Panc1 (cell line): ENCODE results near the gene DDX19B. TPM values are rescaled to one million over a fixed set of nuclear protein-coding genes. Genes with fewer than 3 reads are reported as not detected.

Experiments used
- ATAC-seq: fragments of 200-7000 bp; cut with Tn5 transposase; 2 replicates; pipeline ENCODE4 v1.9.1; 2020; ENCODE audit warnings: mild to moderate bottlenecking, moderate library complexity
- BruUV-seq: library from RNA; stranded (reverse); fragments of 400-500 nt; replicated peaks from 2 replicates; lab custom pipeline; 2021; lab: Mats Ljungman, UMichigan
- CTCF ChIA-PET: fragments of 300-600 bp; sonication (Branson Sonifier 250); formaldehyde crosslinking; loops from one replicate; lab custom pipeline; 2022; ENCODE audit warnings: antibody characterized with exemption; lab: Charles Lee
- POLR2A ChIA-PET: fragments of 300-600 bp; sonication (Branson Sonifier 250); formaldehyde crosslinking; loops from one replicate; lab custom pipeline; 2022; ENCODE audit warnings: antibody characterized with exemption; lab: Charles Lee
- DNase-seq: peaks from one replicate; pipeline ENCODE4 v3.0.0-alpha.2; 2010; ENCODE audit warnings: low read depth, low spot score
- H3K27ac ChIP-seq: 2 replicates; pipeline ENCODE4 v1.5.1; 2011; ENCODE audit warnings: mild to moderate bottlenecking, low read length, inconsistent platforms
- H3K27me3 ChIP-seq: fragments of 200-500 bp; sonication (Bioruptor generic); 2 replicates; pipeline ENCODE4 v1.6.0; 2014; ENCODE audit warnings: low read length, inconsistent platforms; ENCODE audit not compliant: control insufficient read depth, insufficient read depth
- H3K36me3 ChIP-seq: fragments of 200-500 bp; sonication (Bioruptor generic); 2 replicates; pipeline ENCODE4 v1.5.1; 2014; ENCODE audit warnings: inconsistent platforms, mild to moderate bottlenecking, low read length, moderate library complexity; ENCODE audit not compliant: control insufficient read depth, insufficient read depth
- H3K4me1 ChIP-seq: 2 replicates; pipeline ENCODE4 v1.5.1; 2011; ENCODE audit warnings: inconsistent platforms, mild to moderate bottlenecking, low read length, moderate library complexity; ENCODE audit not compliant: control insufficient read depth, insufficient read depth
- H3K4me3 ChIP-seq, 2 experiments: 2 replicates each; pipeline ENCODE4 v1.5.1; 2011 to 2012; ENCODE audit warnings: low read depth in 2 of 2, low read length in 2 of 2, mild to moderate bottlenecking in 2 of 2, inconsistent platforms in 1 of 2, moderate library complexity in 1 of 2
- H3K9me3 ChIP-seq: fragments of 200-500 bp; sonication (Bioruptor generic); 2 replicates; pipeline ENCODE4 v1.5.1; 2014; ENCODE audit warnings: low read depth, mild to moderate bottlenecking, inconsistent platforms, low read length, moderate library complexity; ENCODE audit not compliant: control insufficient read depth, insufficient read depth
- CTCF ChIP-seq: fragments of 450-650 bp; IDR thresholded peaks from 2 replicates; pipeline ENCODE4 v1.5.1; 2017; ENCODE audit warnings: mild to moderate bottlenecking
- POLR2AphosphoS5 ChIP-seq: IDR thresholded peaks from 2 replicates; pipeline ENCODE4 v1.6.1; 2012; ENCODE audit warnings: mild to moderate bottlenecking, low read depth, low read length, moderate library complexity
- REST ChIP-seq, 2 experiments: IDR thresholded peaks; 2 replicates each; pipeline ENCODE4 v1.6.1; 2011 to 2012; ENCODE audit warnings: low read depth in 2 of 2, control low read depth in 1 of 2, low read length in 1 of 2, mild to moderate bottlenecking in 1 of 2, moderate library complexity in 1 of 2; ENCODE audit not compliant: insufficient read depth in 1 of 2
- SIN3A ChIP-seq: IDR thresholded peaks from 2 replicates; pipeline ENCODE4 v1.6.1; 2012; ENCODE audit warnings: low read depth, mild to moderate bottlenecking, low read length, moderate library complexity, borderline replicate concordance; ENCODE audit not compliant: insufficient read depth
- TCF7L2 ChIP-seq: IDR thresholded peaks from 2 replicates; pipeline ENCODE4 v1.6.1; 2011; ENCODE audit warnings: mild to moderate bottlenecking, low read depth, low read length, inconsistent platforms
- in situ Hi-C: cut with HindIII; loops from 2 replicates; pipeline ENCODE4 v1.10.0; 2016; ENCODE audit warnings: low sequenced_read_pairs, low pct_unique_long_range_greater_than_20kb
- intact Hi-C: fragments of 100-400 bp; cut with micrococcal nuclease; formaldehyde crosslinking; loops from one replicate; pipeline ENCODE4 v1.10.0; 2022; ENCODE audit not compliant: unreplicated experiment
- total RNA-seq: library from RNA; stranded (reverse); gene quantifications from one replicate; pipeline ENCODE4 v1.2.1, GENCODE V29; 2021; ENCODE audit not compliant: unreplicated experiment

The DDX19B gene
- total RNA-seq, 1 experiment from 2014 or later: 24.4 TPM

DNA sequence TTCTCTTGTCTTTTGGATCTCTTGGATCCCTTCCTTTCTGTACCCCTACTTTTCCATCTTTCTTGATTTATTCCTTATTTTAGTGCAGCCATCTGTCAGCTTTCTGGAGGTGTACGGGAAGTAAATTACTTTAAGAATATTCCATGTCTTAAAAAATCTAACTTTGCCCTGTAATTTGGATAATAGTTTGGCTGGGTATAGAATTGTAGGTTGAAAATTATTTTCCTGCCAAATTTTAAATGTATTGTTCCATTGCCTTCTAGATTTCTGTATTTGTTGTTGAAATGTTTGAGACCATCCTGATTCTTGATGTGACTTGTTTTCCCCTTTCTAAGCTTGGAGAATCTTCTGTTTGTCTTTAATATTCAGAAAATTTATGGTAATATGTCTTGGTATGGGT, 2.1 kb downstream of the DDX19B start:
- in situ Hi-C loops (no loop called here), intact Hi-C loops (no loop called here)
- ChIA-PET POLR2A (no interaction called here), CTCF (no interaction called here)
- TSS peak; percentile 70 for BruUV-seq
- Histone ChIP-seq H3K4me3 (no peak overlapping the region), H3K27me3 (no peaks in the 10 kb centered on the region), H3K27ac (no peak overlapping the region), H3K36me3 (no peaks in the 10 kb centered on the region; the same call in none of the 2 replicates), H3K4me1 (peaks cover 6% of the 10 kb centered on the region; the same call in 1 of the 2 replicates), H3K9me3 (0 out of 2 replicates have a peak, but pooled peaks cover 5% of the 10 kb centered on the region)
- DNase-seq (no peak), ATAC-seq (no peak)
- TF ChIP-seq POLR2AphosphoS5: no peak
- no peak for TF ChIP-seq TCF7L2
- TF ChIP-seq REST (IDR thresholded peaks at IDR 0.05; ENCODE audit: insufficient read depth in 1 of 2, low read depth in 2 of 2, low read length in 1 of 2): no peak
- TF ChIP-seq SIN3A: no peak
- TF ChIP-seq CTCF: no peak

DNA sequence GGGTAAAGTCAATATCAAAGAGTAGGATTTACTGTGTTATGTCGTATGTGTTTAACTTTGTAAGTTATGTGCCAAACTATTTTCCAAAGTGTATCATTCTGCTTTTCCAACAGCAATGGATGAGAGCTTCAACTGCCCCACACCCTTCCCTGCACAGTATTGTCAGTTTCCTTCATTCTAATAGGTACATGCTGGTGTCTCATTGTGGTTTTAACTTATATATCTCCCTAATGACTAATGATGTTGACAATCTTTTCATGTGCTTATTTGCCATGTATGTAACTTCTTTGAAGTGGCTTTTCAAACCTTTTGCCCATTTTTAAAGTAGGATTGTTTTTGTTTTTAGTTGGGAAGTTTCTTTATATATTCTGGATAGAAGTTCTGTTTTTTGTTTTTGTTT, 3.8 kb downstream of the DDX19B start:
- Histone ChIP-seq H3K4me1 (peaks cover 6% of the 10 kb centered on the region; the same call in 1 of the 2 replicates), H3K27ac (no peak overlapping the region), H3K4me3 (no peak overlapping the region), H3K27me3 (no peaks in the 10 kb centered on the region), H3K9me3 (0 out of 2 replicates have a peak, but pooled peaks cover 5% of the 10 kb centered on the region), H3K36me3 (no peaks in the 10 kb centered on the region; the same call in none of the 2 replicates)
- BruUV-seq: no TSS peak
- intact Hi-C loops (no loop called here), in situ Hi-C loops (no loop called here)
- DNase-seq: no peak
- TF ChIP-seq CTCF (no peak), REST (IDR thresholded peaks at IDR 0.05; ENCODE audit: insufficient read depth in 1 of 2, low read depth in 2 of 2, low read length in 1 of 2) (no peak), TCF7L2 (no peak), POLR2AphosphoS5 (no peak), SIN3A (no peak)
- POLR2A ChIA-PET: no interaction called here
- ATAC-seq: no peak
- CTCF ChIA-PET: no interaction called here
